Measurements from ENCODE around the gene PRKAR2B.

DNA sequence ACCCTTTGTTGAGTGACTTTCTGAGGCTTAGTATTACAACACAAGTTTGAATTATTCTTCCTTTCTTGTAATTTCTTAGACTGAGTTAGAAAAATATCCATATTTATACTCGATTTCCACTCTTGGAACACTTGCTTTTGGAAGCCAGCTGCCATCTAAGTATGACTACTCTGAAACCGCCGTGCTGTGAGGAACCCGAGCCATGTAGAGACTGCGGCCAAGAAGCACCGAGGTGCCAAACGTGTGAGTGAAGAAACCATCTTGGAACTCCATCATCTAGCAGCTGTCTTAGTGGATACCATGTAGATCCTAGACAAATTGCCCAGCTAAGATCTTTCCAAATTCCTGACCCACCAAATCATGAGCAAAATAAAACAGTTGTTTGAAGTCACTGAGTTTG lies 49.7 kb upstream of the PRKAR2B start:
- TF ChIP-seq, protein P1, sequence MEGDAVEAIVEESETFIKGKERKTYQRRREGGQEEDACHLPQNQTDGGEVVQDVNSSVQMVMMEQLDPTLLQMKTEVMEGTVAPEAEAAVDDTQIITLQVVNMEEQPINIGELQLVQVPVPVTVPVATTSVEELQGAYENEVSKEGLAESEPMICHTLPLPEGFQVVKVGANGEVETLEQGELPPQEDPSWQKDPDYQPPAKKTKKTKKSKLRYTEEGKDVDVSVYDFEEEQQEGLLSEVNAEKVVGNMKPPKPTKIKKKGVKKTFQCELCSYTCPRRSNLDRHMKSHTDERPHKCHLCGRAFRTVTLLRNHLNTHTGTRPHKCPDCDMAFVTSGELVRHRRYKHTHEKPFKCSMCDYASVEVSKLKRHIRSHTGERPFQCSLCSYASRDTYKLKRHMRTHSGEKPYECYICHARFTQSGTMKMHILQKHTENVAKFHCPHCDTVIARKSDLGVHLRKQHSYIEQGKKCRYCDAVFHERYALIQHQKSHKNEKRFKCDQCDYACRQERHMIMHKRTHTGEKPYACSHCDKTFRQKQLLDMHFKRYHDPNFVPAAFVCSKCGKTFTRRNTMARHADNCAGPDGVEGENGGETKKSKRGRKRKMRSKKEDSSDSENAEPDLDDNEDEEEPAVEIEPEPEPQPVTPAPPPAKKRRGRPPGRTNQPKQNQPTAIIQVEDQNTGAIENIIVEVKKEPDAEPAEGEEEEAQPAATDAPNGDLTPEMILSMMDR (conservative IDR thresholded peaks at IDR 0.05; ENCODE audit: low read length) = no peak
- TF ChIP-seq EZH2phosphoT487 (IDR thresholded peaks at IDR 0.05; ENCODE audit: borderline replicate concordance, low read depth, low read length) = no peak
